ENCODE results near the gene GPR15LG.

- TF ChIP-seq CTCF (IDR thresholded peaks at IDR 0.05) (peak in 1 of 6 experiments; percentile 10), POLR2A (IDR thresholded peaks at IDR 0.05) (peak; percentile 47 to 60)
Measured at GRCh38 chr10:84173501-84173929, at the start of gene GPR15LG.

Measured in Peyer's patch (tissue), 4 donors.